ENCODE results near the gene MAML2.
A peak's percentile ranks its signal among the peaks of the same experiment; 100 is the strongest.

MAML2 gene

DNA sequence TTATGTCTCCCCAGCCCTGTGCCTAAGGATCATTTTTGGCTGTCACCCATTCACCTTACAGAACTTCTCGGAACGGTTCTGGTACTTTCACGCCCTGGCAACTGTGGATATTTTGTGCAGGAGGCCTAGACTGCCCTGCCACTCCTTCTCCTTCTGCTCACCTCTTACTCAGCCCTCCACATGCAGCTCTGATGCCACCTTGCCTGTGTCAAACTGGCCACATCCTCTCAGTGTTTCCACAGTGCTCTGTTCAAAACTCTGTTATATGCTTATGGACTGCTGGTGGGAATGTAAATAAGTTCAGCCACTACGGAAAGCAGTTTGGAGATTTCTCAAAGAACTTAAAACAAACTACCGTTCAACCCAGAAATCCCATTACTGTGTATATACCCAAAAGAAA lies 318.3 kb downstream of the MAML2 start:
- no peak for DNase-seq

DNA sequence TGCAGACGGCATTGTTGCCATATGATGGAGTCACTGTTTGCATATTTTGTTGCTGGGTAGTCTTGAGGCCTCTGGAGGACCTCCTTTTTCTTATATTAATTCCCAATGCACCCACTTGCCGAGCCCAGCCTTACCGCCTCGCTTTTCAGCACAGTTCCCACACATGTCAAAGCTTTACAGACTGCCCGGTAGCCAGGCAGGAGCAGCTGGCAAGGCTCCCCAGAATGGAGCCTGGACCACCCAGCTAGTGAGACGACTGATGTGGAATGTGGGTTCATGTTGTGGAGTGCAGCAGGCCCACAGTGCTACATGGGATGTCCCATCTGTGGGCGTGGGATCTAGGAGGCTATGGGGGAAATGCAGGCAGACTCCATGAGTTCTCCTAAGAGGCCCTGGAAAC lies 319.7 kb downstream of the MAML2 start:
- DNase-seq: no peak

DNA sequence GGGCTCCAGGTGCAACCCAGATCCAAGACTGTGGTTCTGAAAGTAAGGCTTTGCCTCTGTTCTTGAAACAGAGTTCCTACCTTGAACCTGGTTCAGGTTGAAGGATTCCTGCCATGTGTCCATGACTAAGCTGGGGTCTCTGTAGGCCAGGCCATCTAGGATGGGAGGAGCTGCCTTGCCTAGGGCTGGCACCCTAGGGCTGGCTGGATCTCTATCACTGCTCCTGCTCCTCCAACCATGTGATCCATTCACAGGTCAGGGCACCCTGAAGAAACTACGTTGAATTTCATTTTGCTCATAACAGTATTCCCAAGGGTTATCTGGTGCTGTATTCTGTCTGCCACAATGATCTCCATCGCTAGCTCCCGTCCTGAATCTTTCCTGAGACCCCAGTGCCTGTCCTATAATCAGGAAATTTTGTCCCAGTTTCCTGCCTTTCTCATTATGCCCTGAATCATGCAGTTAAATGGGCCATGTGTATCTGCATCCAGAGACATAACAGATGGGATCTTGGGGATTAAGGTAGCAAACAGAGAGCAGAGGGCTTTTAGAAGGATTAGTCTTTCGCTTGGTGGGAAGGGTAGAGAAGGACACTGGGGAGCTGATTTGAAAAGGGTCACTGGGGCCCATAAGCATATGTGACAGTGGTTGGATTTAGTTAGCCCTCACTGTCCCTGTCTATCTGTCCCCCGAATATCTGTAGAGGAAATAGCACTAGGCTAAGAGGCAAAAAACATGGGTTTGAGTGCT lies 320.9 kb downstream of the MAML2 start:
- no peak for DNase-seq

DNA sequence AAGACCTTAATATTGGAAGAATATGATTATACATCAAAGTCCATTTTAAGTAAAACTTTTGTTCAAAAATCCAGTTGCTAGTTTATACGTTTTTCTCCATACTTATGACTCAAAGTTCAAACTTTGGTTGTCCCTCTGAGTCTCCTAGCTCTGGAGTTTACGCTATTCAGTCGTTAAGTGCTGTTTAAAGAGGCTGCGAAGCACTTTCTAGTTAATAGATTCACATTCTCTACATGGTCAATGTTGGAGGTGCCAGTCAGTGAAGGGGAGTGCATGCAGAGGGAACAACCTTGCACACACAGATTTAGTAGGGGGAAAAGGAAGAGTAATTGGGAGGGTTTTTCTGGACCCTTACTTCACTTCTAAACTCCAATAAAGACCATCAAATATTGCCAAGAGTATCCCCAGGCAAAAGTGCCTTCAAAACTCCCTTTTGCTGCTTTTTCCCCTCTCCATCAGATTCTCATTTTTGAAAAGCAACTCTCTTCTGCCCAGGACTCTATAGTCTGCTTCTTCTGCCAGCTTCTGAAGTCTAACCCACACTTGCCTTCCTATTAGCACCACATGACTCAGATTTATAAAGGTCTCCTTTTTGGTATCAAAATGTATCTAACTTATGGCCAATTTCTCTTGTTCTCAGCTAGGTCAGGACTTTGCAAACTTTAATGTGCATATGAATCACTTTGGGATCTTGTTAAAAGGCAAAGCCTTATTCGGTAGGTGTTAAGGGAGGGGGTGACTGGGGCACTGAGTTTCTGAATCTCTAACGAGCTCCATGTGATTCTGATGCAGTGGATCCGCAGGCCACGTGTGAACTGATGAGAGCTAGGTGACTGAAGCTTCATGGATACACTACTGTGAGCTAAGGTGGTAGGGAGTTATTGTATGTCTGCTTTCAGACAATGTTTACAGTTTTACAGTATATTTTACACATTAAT lies 322.9 kb downstream of the MAML2 start:
- no peak for DNase-seq

DNA sequence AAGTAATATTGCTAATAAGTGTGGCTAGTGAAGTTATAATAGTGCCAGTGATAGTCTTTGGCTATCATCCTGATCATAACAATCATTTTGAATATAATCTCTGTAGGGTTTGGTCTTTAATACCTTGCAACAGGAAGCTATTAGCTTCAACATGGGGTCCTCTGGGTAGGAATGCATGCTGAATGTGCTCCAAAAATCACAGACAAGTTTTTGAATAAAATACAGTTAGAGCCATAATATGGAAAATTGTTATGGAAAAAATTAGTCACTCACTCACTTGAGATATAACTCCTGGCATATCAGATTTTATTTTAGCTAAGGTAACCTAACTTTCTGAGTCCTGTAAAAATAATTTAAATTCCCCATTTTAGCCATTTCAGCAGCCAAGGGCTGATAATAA lies 323.7 kb downstream of the MAML2 start:
- DNase-seq: no peak

DNA sequence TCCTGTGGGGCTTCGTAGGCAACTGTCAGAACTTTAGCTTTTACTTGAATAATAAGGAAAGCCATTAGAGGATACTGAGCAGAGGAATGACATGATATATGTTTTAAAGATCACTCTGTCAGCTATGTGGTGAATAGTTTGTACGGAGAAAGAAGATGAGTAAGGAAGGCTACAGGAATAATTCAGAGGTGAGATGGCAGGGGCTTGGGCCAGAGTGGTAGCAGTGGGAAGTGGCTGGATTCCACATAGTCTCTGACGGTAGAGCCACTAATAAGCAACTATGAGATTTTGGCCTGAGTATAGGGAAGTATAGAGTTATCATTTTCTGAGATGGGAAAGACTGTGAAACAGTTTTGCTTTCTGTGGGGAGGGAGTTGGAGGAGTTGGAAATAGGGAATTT lies 325.1 kb downstream of the MAML2 start:
- DNase-seq: no peak

GRCh38 chr11:96016978-96017502 lies 326.0 kb downstream of the MAML2 start:
- DNase-seq: no peak

DNA sequence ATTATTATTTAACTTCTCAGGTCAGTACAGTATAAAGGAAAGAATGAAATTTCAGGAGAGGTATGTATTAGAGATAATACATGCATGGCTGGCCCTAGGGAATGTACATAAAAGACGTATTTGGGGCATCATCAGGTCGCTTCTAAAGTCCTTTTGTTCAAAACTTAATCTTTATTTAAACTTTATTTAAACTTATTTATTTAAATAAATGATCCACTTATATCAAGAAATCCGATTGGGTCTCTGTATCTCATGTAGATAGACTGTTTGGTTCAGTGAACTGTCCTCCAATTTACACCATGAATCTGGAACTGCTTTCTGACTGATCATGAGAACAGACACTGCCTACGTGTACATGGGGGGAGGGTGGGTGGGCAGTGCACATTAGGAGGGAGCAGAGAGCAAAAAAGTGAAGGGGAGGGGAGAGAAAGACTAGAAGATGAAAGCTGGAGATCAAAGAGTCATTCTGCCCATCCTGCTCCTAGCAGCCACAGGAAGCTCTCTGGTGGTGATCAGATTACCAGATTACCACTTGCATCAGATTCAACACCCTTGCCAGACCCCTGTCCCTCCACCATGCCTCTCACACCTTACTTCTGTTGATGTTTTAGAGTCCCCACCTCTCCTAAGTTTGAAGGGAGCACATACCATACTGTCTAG lies 327.0 kb downstream of the MAML2 start:
- no peak for DNase-seq

DNA sequence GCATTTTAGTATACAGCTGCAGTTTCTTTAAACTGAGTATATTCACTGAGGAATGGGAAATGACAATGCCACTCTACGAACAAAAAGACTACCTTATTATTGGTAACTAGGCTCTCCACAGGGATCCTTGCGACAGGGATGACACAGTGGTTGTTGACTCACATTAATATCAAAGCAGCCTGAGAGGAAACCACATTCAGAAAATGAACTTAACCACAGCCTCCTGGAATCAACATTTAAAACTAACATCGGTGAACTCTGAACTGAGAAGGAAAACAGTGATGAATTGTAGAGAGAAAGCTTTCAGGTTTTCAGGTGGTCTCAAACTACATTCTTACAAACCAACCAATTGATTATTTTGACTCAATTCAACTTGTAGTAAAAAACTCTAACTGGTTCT lies 328.8 kb downstream of the MAML2 start:
- DNase-seq: no peak

DNA sequence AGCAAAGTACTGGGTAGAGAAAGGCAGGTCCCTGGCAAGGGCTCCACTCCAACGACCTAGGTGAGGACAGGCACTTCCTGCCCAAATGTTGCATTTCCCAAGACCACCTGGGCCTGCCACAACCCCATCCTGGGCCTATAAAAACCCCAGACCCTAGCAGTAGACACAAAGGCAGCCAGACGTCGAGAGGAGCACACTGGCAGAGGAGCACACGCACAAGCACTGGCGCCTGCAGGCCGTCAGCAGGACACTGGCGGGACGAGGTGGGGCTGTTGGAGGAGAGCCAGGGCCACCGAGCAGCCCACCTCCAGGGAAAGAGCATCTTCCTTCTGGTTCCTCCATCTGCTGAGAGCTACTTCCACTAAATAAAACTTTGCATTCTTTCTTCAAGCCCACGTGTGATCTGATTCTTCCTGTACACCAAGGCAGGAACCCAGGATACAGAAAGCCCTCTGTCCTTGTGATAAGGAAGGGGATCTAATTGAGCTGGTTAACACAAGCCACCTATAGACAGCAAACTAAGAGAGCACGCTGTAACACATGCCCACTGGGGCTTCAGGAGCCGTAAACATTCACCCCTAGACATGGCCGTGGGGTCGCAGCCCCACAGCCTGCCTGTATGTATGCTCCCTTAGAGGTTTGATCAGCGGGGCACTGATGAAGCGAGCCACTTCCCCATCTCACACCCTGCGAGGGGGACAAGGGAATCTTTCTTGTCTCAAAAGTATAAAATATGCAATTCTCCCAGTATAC lies 329.4 kb downstream of the MAML2 start:
- DNase-seq: no peak

DNA sequence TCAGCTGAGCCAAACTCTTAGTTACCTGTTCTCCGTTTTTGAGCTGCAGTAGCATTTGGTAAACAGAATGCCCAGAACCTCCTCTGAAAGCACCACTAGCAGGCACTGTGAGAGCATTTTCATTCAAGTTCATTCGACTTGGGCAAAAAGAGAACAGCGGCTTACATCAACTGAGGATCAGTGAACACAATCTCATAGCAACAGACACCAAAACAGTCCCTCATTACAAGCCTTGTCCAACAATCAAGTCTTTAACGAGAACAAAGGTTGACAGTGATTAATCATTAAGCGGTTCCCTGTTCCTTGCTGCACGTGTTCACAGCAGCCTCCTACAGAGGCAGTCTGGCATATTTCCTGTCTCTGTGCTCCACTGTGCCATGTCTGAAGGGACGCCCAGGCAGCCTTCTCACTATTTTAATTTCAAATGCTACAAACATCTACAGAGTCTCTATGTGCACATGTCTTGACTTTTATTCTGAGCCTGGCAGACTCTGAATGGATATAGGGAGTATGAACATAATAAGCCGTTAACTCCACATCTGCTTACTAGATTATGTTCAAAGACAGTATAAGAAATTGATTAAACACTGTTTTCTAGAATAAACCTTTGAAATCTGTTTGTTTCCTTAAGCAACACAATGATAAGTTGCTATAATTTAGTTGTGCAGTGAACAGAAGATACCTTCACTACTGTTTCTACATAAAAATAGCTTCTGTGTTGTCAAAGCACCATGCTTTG lies 330.7 kb downstream of the MAML2 start:
- peak; percentile 63 for DNase-seq

- no peak for DNase-seq
Observed at GRCh38 chr11:96010683-96011082, 332.3 kb downstream of the MAML2 start.

- no peak for DNase-seq
Observed at GRCh38 chr11:96008161-96008720, 334.8 kb downstream of the MAML2 start.

- no peak for DNase-seq
Observed at GRCh38 chr11:96006037-96006436, 337.0 kb downstream of the MAML2 start.

- no peak for DNase-seq
Observed at GRCh38 chr11:96004862-96005261, 338.1 kb downstream of the MAML2 start.

DNA sequence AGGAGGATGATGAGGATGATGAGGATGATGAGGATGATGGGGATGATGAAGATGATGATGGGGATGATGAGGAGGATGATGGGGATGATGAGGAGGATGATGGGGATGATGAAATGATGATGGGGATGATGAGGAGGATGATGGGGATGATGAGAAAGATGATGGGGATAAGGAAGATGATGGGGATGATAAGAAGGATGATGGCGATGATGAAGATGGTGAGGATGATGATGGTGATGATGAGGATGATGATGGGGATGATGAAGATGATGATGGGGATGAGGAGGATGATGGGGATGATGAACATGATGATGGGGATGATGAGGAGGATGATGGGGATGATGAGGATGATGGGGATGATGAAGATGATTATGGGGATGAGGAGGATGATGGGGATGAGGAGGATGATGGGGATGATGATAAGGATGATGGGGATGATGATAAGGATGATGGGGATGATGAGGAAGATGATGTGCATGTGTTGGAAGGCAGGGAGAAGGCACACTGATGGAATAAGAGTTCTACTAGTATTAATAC lies 340.2 kb downstream of the MAML2 start:
- no peak for DNase-seq

DNA sequence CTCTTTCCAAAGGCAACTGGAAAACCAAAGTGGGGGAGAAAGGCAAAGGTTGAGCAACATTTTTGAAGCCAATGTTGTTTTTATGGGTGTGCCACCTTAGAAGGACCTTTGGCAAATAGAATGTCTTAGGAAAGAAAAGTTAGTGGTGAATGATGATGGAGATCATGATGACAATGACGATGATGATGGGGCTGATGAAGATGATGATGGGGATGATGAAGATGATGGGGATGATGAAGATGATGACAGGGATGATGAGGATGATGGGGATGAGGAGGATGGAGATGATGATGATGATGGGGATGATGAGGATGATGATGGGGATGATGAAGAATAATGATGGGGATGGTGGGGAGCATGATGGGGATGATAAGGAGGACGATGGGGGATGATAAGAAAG lies 340.7 kb downstream of the MAML2 start:
- no peak for DNase-seq

GRCh38 chr11:96001037-96001436 lies 342.0 kb downstream of the MAML2 start:
- DNase-seq: peak; percentile 68

DNA sequence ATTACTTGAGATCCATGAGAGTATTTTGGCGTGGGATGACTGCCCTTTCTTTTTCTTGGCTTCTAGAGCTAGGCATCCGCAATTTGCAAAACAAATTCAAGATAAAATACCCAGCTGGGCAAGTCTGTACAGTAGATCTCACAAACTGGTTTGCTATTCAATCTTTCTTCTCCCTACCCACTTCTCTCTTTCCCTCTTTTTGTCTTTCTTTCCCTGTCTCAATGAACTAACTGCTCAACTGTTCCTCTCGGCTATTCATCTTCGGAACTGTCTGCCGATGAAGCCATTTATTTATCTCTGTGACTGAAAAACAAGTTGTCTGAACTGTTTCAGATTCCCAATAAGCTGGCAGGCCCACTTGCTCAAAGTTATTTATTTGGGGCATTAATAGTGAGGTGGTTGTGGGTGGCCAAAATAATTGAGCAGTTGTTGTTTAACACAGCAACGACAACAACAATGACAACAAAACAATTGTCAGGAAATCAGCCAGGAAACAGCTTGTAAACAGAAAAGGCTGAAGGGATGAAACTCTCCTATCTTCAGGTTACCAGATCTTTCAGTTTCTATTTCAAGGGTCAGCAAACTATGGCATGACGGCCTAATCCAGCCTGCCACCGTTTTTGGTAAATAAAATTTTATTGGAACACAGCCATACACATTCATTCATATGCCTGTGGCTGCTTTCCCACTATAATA lies 343.1 kb downstream of the MAML2 start:
- DNase-seq: no peak

DNA sequence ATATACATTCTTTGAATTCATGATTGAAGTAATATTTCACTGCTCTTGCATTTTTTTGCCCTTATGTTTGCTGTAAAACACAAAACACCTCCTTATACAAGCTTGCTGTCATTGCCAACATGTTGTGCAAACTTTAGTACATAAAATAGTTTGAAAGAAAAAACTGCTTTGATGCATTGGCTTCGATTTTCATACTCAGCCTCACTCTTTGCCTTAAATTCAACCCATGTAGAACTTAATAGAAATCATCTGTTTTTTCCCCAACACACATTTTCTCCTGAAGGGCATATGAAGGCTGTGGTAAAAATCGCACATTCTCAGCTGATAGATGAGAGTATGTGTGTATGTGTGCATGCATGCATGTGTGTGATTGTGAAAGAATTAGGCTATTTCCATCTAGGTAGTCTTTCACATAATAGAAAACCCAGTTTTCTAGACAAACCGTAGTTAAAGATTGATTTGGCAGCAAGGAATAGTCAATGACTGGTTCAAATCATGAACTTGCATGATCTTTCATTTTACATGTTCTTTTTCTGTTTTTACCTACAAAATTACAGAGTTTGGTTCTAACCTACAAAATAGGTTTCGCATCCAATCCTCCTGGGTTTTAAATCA lies 346.3 kb downstream of the MAML2 start:
- no peak for DNase-seq

Measured in right forelimb (tissue), 1 donor.